Embryonic facial prominence (tissue), 1 donor: Measurements from ENCODE around the gene CCSER1.
"Not testable (repeated sequence)": the region's sequence is repeated elsewhere in the genome, so short reads cannot be mapped to it uniquely, and the experiment has no call there.

Source experiments
- DNase-seq: peaks from one replicate; pipeline ENCODE4 v3.0.0-alpha.2; 2016; ENCODE audit errors: extremely low spot score

Gene CCSER1

GRCh38 chr4:91280551-91281290 is 1153.5 kb downstream of the CCSER1 start:
- DNase-seq, result no peak

GRCh38 chr4:91282217-91282616 is 1155.0 kb downstream of the CCSER1 start:
- DNase-seq, result no peak

- DNase-seq, result no peak
These were observed 1156.6 kb downstream of the CCSER1 start for GRCh38 chr4:91283726-91284230.

- no peak for DNase-seq
These were observed 1157.3 kb downstream of the CCSER1 start for GRCh38 chr4:91284480-91284879.

GRCh38 chr4:91285487-91285886 is 1158.3 kb downstream of the CCSER1 start:
- DNase-seq, result no peak

GRCh38 chr4:91288702-91289311 is 1161.6 kb downstream of the CCSER1 start:
- DNase-seq, result no peak

- no peak for DNase-seq
These were observed 1171.0 kb downstream of the CCSER1 start for GRCh38 chr4:91298156-91298700.

GRCh38 chr4:91298824-91299223 is 1171.6 kb downstream of the CCSER1 start:
- DNase-seq, result no peak

GRCh38 chr4:91302120-91302519 is 1174.9 kb downstream of the CCSER1 start:
- no peak for DNase-seq

- no peak for DNase-seq
These were observed 1177.1 kb downstream of the CCSER1 start for GRCh38 chr4:91304292-91304691.

- no peak for DNase-seq
These were observed 1190.2 kb downstream of the CCSER1 start for GRCh38 chr4:91317434-91317833.

- no peak for DNase-seq
These were observed 1192.5 kb downstream of the CCSER1 start for GRCh38 chr4:91319556-91320268.

GRCh38 chr4:91322961-91323360 is 1195.8 kb downstream of the CCSER1 start:
- DNase-seq, result no peak

- DNase-seq, result no peak
These were observed 1198.3 kb downstream of the CCSER1 start for GRCh38 chr4:91325495-91325894.

GRCh38 chr4:91326167-91326566 is 1199.0 kb downstream of the CCSER1 start:
- not testable (repeated sequence) for DNase-seq

- no peak for DNase-seq
These were observed 1203.5 kb downstream of the CCSER1 start for GRCh38 chr4:91330555-91331137.

GRCh38 chr4:91340822-91341221 is 1213.6 kb downstream of the CCSER1 start:
- DNase-seq, result no peak

- DNase-seq, result no peak
These were observed 1218.4 kb downstream of the CCSER1 start for GRCh38 chr4:91345632-91346031.

GRCh38 chr4:91356496-91356895 is 1229.3 kb downstream of the CCSER1 start:
- not testable (repeated sequence) for DNase-seq

- DNase-seq, result not testable (repeated sequence)
These were observed 1230.8 kb downstream of the CCSER1 start for GRCh38 chr4:91358016-91358415.

GRCh38 chr4:91358621-91359020 is 1231.4 kb downstream of the CCSER1 start:
- DNase-seq, result not testable (repeated sequence)
